ENCODE data around the gene SLC4A1. TPM values are rescaled to one million over a fixed set of nuclear protein-coding genes. Genes with fewer than 3 reads are reported as not detected.

Gene SLC4A1
- total RNA-seq, 6 donors from 2014 or later = 0.46 to 6.3 (median 1.0) TPM; not detected in 1

DNA sequence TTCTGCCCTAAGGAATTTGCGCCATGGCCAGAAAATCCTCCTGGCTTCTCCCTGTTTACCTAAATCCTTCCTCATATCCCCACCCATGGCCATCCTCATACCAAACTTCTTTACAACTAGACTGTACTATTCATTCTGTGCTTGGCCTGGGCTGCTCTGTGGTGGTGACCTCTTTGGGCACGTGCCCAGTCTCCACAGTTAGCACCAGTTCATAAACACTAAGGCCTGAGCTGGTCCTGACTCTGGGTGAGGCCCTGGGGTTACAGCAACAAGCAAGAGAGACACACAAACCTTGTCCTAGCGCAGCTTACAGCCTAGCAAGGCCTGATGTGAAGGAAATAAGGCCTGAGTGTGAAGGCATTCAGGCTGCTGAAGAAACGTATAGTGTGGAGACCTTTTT, 65.2 kb downstream of the SLC4A1 start:
- TF ChIP-seq EP300 (IDR thresholded peaks at IDR 0.05) = no peak
- no peak for TF ChIP-seq POLR2AphosphoS5 (IDR thresholded peaks at IDR 0.05)
- TF ChIP-seq, protein P1, sequence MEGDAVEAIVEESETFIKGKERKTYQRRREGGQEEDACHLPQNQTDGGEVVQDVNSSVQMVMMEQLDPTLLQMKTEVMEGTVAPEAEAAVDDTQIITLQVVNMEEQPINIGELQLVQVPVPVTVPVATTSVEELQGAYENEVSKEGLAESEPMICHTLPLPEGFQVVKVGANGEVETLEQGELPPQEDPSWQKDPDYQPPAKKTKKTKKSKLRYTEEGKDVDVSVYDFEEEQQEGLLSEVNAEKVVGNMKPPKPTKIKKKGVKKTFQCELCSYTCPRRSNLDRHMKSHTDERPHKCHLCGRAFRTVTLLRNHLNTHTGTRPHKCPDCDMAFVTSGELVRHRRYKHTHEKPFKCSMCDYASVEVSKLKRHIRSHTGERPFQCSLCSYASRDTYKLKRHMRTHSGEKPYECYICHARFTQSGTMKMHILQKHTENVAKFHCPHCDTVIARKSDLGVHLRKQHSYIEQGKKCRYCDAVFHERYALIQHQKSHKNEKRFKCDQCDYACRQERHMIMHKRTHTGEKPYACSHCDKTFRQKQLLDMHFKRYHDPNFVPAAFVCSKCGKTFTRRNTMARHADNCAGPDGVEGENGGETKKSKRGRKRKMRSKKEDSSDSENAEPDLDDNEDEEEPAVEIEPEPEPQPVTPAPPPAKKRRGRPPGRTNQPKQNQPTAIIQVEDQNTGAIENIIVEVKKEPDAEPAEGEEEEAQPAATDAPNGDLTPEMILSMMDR (IDR thresholded peaks at IDR 0.05) = no peak
- TF ChIP-seq POLR2A (IDR thresholded peaks at IDR 0.05) = no peak
- H3K27ac ChIP-seq = peak overlapping the region in 1 of 4 donors; percentile 24
- ATAC-seq (ENCODE audit: low FRiP score in 2 of 2) (no peak), DNase-seq (no peak)
- H3K36me3 ChIP-seq = peaks cover 10 to 14% (median 13%) of the 10 kb centered on the region in 4 donors
- no peaks in the 10 kb centered on the region for H3K9me3 ChIP-seq
- H3K4me3 ChIP-seq = no peak overlapping the region
- 83 to 84% methylated on average over 4 of the region's 4 CpGs for WGBS, 2 donors
- H3K4me1 ChIP-seq = peaks cover 27 to 37% (median 31%) of the 10 kb centered on the region in 4 donors
- no peaks in the 10 kb centered on the region for H3K27me3 ChIP-seq

DNA sequence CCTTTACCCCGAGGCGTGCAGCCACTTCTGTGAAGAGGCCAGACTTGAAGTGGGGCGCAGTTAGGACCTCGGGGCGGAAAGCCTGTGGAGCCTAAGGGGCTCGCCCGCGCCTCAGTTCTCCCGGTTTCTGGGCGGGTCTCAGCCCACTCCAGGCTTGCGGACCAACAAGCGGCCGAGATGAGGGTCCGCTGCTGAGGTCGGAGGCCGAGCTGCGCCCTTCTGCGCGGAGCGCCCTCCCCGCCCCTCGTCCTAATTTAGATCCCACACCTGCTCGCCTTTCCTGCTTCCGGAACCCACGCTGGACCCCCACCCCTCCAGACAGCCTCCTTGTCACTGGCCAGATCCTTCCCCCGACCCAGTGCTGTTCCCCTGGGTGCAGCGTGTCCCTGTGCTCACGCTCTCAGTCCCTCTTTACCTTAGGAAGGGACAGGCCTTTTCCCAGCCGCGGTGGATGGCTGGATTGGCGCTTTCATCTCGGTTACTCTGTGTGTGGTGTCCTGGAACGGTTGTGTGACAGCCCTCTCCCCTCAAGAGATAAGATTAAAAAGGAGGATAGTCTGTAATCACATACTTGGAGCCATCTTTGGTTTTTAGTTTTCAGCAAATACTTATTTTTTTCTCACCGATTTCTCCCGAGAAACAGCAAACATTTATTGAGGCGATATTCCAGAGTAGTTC, 67.3 kb downstream of the SLC4A1 start:
- Histone ChIP-seq H3K9me3 (no peaks in the 10 kb centered on the region), H3K27ac (peak overlapping the region; percentile 97 to 99 (median 98)), H3K36me3 (peaks cover 0 to 20% (median 15%) of the 10 kb centered on the region in 4 donors), H3K27me3 (no peaks in the 10 kb centered on the region), H3K4me3 (peak overlapping the region; percentile 76 to 96 (median 86)), H3K4me1 (peaks cover 32 to 46% (median 37%) of the 10 kb centered on the region in 4 donors)
- DNase-seq = no peak
- 6 to 11% methylated on average over 14 to 33 of the region's 36 CpGs for WGBS, 2 donors
- peak in 1 of 2 donors; percentile 42 for TF ChIP-seq POLR2AphosphoS5 (IDR thresholded peaks at IDR 0.05)
- no peak for TF ChIP-seq POLR2A (IDR thresholded peaks at IDR 0.05)
- no peak for TF ChIP-seq EP300 (IDR thresholded peaks at IDR 0.05)
- TF ChIP-seq, protein P1 (IDR thresholded peaks at IDR 0.05) = no peak
- ATAC-seq (ENCODE audit: low FRiP score in 2 of 2) = no peak

DNA sequence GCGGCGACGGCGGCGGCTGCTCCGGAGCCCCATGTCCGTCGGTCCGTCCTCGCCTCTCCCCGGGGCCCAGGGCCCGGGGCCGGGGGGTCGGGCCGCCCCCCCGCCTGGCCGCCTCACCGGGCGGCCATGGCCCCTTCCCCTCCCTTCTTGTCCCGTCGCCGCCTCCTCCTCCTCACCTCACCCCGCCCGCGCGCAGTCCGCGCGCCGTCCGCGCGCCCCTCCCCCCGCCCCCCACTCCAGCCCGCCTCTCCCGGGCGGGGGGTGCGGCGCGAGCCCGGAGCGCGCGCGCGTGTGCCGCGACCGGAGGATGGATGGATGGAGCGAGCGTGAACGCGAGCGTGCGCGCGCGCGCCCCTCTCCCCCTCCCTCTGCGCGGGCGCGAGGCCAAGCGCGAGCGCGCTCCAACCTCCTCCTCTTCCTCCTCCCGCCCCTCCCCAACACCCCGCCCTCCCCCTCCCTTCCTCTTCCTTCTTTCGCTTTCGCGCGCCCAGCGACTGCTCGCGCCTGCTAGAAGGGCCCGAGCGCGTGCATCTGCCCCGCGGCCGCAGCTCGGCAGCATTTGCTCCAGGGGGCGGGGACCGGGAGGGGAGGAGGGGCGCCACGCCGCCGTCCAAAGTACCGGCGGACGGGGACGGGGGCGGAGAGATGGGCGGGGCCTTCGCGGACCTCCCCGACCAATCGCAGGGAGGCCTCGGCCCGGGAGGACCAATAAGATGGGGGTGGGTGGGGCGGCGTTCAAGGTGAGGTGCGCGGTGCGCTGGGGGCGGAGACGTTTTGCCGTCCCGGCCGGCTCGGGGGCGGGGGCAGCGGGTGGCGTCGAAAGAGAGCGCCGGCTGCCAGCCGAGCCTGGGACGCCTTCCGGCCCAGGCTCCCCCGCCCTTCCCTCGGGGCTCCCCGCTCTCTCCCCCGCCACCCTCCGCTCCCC, 68.1 kb downstream of the SLC4A1 start, which contains the start of gene ATXN7L3:
TSS of gene ATXN7L3 (minus strand) at position 332 of the 925 bp plus-strand sequence. CDS start 1,814 bp downstream, outside the sequence.
- TF ChIP-seq, protein P1 (IDR thresholded peaks at IDR 0.05) = no peak
- TF ChIP-seq POLR2AphosphoS5 (IDR thresholded peaks at IDR 0.05) (peak; percentile 49 to 67), EP300 (IDR thresholded peaks at IDR 0.05) (no peak), POLR2A (IDR thresholded peaks at IDR 0.05) (peak in 1 of 4 donors; percentile 53)
- ATAC-seq (ENCODE audit: low FRiP score in 2 of 2) (peak; percentile 96 to 97), DNase-seq (peak; percentile 99 to 100)
- peak within 1 kb of the TSS; percentile 97 to 99 (median 98) for H3K27ac ChIP-seq
- peaks cover 32 to 45% (median 37%) of the 10 kb centered on the region in 4 donors for H3K4me1 ChIP-seq
- H3K27me3 ChIP-seq = no peaks in the 10 kb centered on the region
- whole genome bisulfite sequencing, 2 donors = 0 to 1% methylated on average over 7 to 28 of the region's 126 CpGs
- peak within 1 kb of the TSS; percentile 76 to 96 (median 86) for H3K4me3 ChIP-seq
- H3K36me3 ChIP-seq = peaks cover 7 to 28% (median 23%) of the 10 kb centered on the region in 4 donors
- H3K9me3 ChIP-seq = no peaks in the 10 kb centered on the region

DNA sequence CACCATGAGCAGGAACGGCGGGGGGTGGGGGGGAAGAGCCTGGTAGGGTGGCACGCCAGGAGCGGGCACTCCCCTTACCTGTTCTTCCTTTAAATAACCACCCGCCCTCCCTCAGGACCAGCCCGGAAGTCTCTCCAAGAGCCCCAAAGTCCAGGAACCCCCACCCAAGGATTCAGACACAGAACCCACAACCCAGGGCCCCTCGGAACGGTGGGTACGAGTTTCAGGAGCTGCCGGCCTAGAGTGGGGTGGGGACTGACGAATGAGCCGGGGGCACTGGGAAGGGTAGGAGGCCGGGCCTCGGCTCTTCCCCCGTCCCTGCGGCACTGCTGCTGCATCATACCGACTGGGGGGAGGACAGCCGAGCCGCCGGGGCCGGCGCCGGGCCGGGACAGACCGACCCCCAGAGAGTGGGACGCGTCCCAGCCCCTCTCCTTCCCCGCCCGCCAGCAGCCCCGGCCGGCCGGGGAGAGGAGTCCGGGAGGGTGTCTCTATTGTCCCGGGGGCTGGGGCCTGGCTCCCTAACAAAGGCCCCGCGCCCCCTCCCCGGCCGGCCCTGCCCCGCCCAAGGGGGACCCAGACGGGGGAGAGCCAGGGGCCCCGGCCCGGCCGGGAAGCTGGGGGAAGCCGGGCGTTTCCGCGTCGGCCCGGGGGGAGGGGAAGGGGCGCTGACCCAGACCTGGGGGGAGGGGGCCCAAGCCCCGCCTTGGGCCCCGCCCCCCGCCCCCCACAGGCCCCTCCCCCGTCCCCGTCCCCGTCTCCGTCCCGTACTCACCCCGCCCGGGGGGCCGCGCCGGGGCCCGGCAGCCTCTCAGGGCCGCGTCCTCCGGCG, 69.0 kb downstream of the SLC4A1 start:
- DNase-seq = peak; percentile 70 to 93
- WGBS, 2 donors = 0 to 4% methylated on average over 9 to 28 of the region's 68 CpGs
- H3K4me3 ChIP-seq = peak overlapping the region; percentile 76 to 96 (median 86)
- H3K27me3 ChIP-seq = no peaks in the 10 kb centered on the region
- peak in 2 of 4 donors; percentile 39 to 47 for TF ChIP-seq POLR2A (IDR thresholded peaks at IDR 0.05)
- TF ChIP-seq POLR2AphosphoS5 (IDR thresholded peaks at IDR 0.05) = peak in 1 of 2 donors; percentile 6
- TF ChIP-seq, protein P1 (IDR thresholded peaks at IDR 0.05) = no peak
- TF ChIP-seq EP300 (IDR thresholded peaks at IDR 0.05) = no peak
- H3K4me1 ChIP-seq = peaks cover 23 to 38% (median 31%) of the 10 kb centered on the region in 4 donors
- no peaks in the 10 kb centered on the region for H3K9me3 ChIP-seq
- peak overlapping the region; percentile 97 to 99 (median 98) for H3K27ac ChIP-seq
- H3K36me3 ChIP-seq = peaks cover 14 to 37% (median 31%) of the 10 kb centered on the region in 4 donors
- ATAC-seq (ENCODE audit: low FRiP score in 2 of 2) = peak; percentile 2 to 66

All from upper lobe of left lung (tissue), 6 donors.